Cardiac septum (tissue), 1 donor: ENCODE measurements around the gene KRTAP22-1. TPM values are rescaled to one million over a fixed set of nuclear protein-coding genes. Genes with fewer than 3 reads are reported as not detected.

Source experiments
- DNase-seq: peaks from one replicate; pipeline ENCODE4 v3.0.0-alpha.2; 2020; ENCODE audit warnings: low spot score
- intact Hi-C: fragments of 100-400 bp; cut with DNase I; formaldehyde crosslinking; loops from one replicate; pipeline ENCODE4 v1.14.0; 2022
- total RNA-seq: library from RNA; stranded (reverse); fragmentation: NEBNext Ultra II Directional; extraction: Animal tissue kit (Norgen Biotek cat#: 25700); gene quantifications from one replicate; pipeline ENCODE4 v1.2.1, GENCODE V29; 2021
- donor health status: DM: no; HTN: no; CAD: no.

KRTAP22-1 gene
- total RNA-seq, 1 donor from 2014 or later, result not detected

- intact Hi-C loops, result no loop called here
Observed at GRCh38 chr21:30620522-30620921, 19.6 kb downstream of the KRTAP22-1 start, which contains the start of gene KRTAP20-4. KRTAP20-4 (plus strand) TSS chr21:30620627.

GRCh38 chr21:30623362-30623761 lies 22.5 kb downstream of the KRTAP22-1 start:
- intact Hi-C loops, result no loop called here

More at GRCh38 chr21:30620522-30620921, 19.6 kb downstream of the KRTAP22-1 start, which contains the start of gene KRTAP20-4:
- DNase-seq, result no peak

GRCh38 chr21:30625449-30626165 lies 24.7 kb downstream of the KRTAP22-1 start:
- no peak for DNase-seq
- intact Hi-C loops, result no loop called here

More at GRCh38 chr21:30623362-30623761, 22.5 kb downstream of the KRTAP22-1 start:
- DNase-seq, result no peak

- no peak for DNase-seq
- intact Hi-C loops, result no loop called here
Observed at GRCh38 chr21:30628109-30628508, 27.2 kb downstream of the KRTAP22-1 start.

- intact Hi-C loops, result no loop called here
Observed at GRCh38 chr21:30629200-30629599, 28.3 kb downstream of the KRTAP22-1 start.

GRCh38 chr21:30634906-30635305 lies 34.0 kb downstream of the KRTAP22-1 start, which contains the start of gene KRTAP20-2:
KRTAP20-2 (plus strand) TSS chr21:30635206; CDS start chr21:30635264, 58 bp downstream.
- no peak for DNase-seq
- intact Hi-C loops, result no loop called here

More at GRCh38 chr21:30629200-30629599, 28.3 kb downstream of the KRTAP22-1 start:
- DNase-seq, result no peak

GRCh38 chr21:30638686-30639085 lies 37.8 kb downstream of the KRTAP22-1 start:
- intact Hi-C loops, result no loop called here
- no peak for DNase-seq

GRCh38 chr21:30642564-30642963 lies 41.7 kb downstream of the KRTAP22-1 start, which contains the start of gene KRTAP20-3:
KRTAP20-3 (plus strand) TSS chr21:30642864.
- intact Hi-C loops, result no loop called here
- DNase-seq, result no peak

- intact Hi-C loops, result no loop called here
- DNase-seq, result no peak
Observed at GRCh38 chr21:30646904-30647414, 46.1 kb downstream of the KRTAP22-1 start.

Other genes with a start within 250 kb of the KRTAP22-1 start
- gene KRTAP13-2, start 228.8 kb upstream of the KRTAP22-1 start, total RNA-seq, result not detected
- not detected for gene KRTAP13-1, start 205.1 kb upstream of the KRTAP22-1 start, total RNA-seq
- gene KRTAP13-3, start 175.2 kb upstream of the KRTAP22-1 start, total RNA-seq, result not detected
- not detected for gene KRTAP13-4, start 170.9 kb upstream of the KRTAP22-1 start, total RNA-seq
- not detected for gene KRTAP15-1, start 160.8 kb upstream of the KRTAP22-1 start, total RNA-seq
- gene KRTAP19-1, start 120.7 kb upstream of the KRTAP22-1 start, total RNA-seq, result not detected
- not detected for gene KRTAP19-2, start 113.7 kb upstream of the KRTAP22-1 start, total RNA-seq
- gene KRTAP19-3, start 109.1 kb upstream of the KRTAP22-1 start, total RNA-seq, result not detected
- gene KRTAP19-4, start 103.9 kb upstream of the KRTAP22-1 start, total RNA-seq, result not detected
- gene KRTAP19-5, start 98.9 kb upstream of the KRTAP22-1 start, total RNA-seq, result not detected
- not detected for gene KRTAP19-6, start 59.2 kb upstream of the KRTAP22-1 start, total RNA-seq
- gene KRTAP19-7, start 39.8 kb upstream of the KRTAP22-1 start, total RNA-seq, result not detected
- gene KRTAP22-2, start 10.7 kb upstream of the KRTAP22-1 start, total RNA-seq, result not detected
- not detected for gene KRTAP6-3, start 8.6 kb upstream of the KRTAP22-1 start, total RNA-seq
- not detected for gene KRTAP6-2, start 2.2 kb upstream of the KRTAP22-1 start, total RNA-seq
- gene KRTAP6-1, start 12.8 kb downstream of the KRTAP22-1 start, total RNA-seq, result not detected
- gene KRTAP20-1, start 15.3 kb downstream of the KRTAP22-1 start, total RNA-seq, result not detected
- not detected for gene KRTAP20-4, start 19.5 kb downstream of the KRTAP22-1 start, total RNA-seq
- gene KRTAP20-2, start 34.1 kb downstream of the KRTAP22-1 start, total RNA-seq, result not detected
- not detected for gene KRTAP20-3, start 41.8 kb downstream of the KRTAP22-1 start, total RNA-seq
- gene KRTAP21-3, start 117.7 kb downstream of the KRTAP22-1 start, total RNA-seq, result not detected
- not detected for gene KRTAP21-2, start 146.2 kb downstream of the KRTAP22-1 start, total RNA-seq
- gene KRTAP21-1, start 154.3 kb downstream of the KRTAP22-1 start, total RNA-seq, result not detected
- gene KRTAP8-1, start 212.2 kb downstream of the KRTAP22-1 start, total RNA-seq, result not detected
- not detected for gene KRTAP7-1, start 228.7 kb downstream of the KRTAP22-1 start, total RNA-seq